OCI-LY7 (cell line): Measurements from ENCODE around the gene LIPK. TPM values are rescaled to one million over a fixed set of nuclear protein-coding genes. Genes with fewer than 3 reads are reported as not detected.

Experiments
- BruUV-seq: library from RNA; stranded (reverse); fragments of 400-500 nt; replicated peaks from 2 replicates; lab custom pipeline; 2021; lab: Mats Ljungman, UMichigan
- CTCF ChIA-PET: fragments of 300-600 bp; sonication (Branson Sonifier 250); formaldehyde crosslinking; loops from one replicate; lab custom pipeline; 2022; ENCODE audit warnings: antibody characterized with exemption; ENCODE audit not compliant: unreplicated experiment; lab: Charles Lee
- POLR2A ChIA-PET: fragments of 300-600 bp; sonication (Branson Sonifier 250); formaldehyde crosslinking; loops from one replicate; lab custom pipeline; 2022; ENCODE audit warnings: antibody characterized with exemption; lab: Charles Lee
- DNase-seq: peaks from one replicate; pipeline ENCODE4 v3.0.0-alpha.2; 2015; ENCODE audit warnings: low spot score
- H2AFZ ChIP-seq: fragments of 200-600 bp; sonication (generic), shearing (Covaris generic); 2 replicates; pipeline ENCODE4 v1.6.1; 2014; ENCODE audit warnings: mild to moderate bottlenecking, antibody characterized with exemption, low read length, moderate library complexity
- H3K27ac ChIP-seq: fragments of 200-600 bp; sonication (generic); 2 replicates; pipeline ENCODE4 v1.5.1; 2014; ENCODE audit warnings: mixed run types, low read depth, mild to moderate bottlenecking, moderate library complexity, low read length, inconsistent platforms; ENCODE audit not compliant: poor library complexity, severe bottlenecking
- H3K36me3 ChIP-seq: fragments of 200-600 bp; sonication (generic); 2 replicates; pipeline ENCODE4 v1.6.1; 2014; ENCODE audit warnings: mild to moderate bottlenecking, antibody characterized with exemption, low read length, moderate library complexity, mixed read lengths; ENCODE audit not compliant: insufficient read depth
- H3K4me1 ChIP-seq: fragments of 200-600 bp; sonication (generic); 2 replicates; pipeline ENCODE4 v1.5.1; 2014; ENCODE audit warnings: mild to moderate bottlenecking, low read length; ENCODE audit not compliant: insufficient read depth, poor library complexity, severe bottlenecking
- H3K4me2 ChIP-seq: fragments of 200-600 bp; sonication (generic); 2 replicates; pipeline ENCODE4 v1.6.1; 2014; ENCODE audit warnings: mild to moderate bottlenecking, low read length
- H3K4me3 ChIP-seq: fragments of 200-600 bp; sonication (generic); 2 replicates; pipeline ENCODE4 v1.5.1; 2014; ENCODE audit warnings: mild to moderate bottlenecking, low read depth, low read length; ENCODE audit not compliant: poor library complexity, severe bottlenecking
- H3K79me2 ChIP-seq: fragments of 200-600 bp; sonication (generic); 2 replicates; pipeline ENCODE4 v1.6.1; 2016; ENCODE audit warnings: low read depth, mild to moderate bottlenecking, low read length, moderate library complexity, mixed read lengths; ENCODE audit not compliant: insufficient read depth
- H3K9me2 ChIP-seq: fragments of 200-600 bp; sonication (generic); 2 replicates; pipeline ENCODE4 v1.6.1; 2016; ENCODE audit warnings: mild to moderate bottlenecking, low read length, mixed read lengths; ENCODE audit not compliant: insufficient read depth
- H3K9me3 ChIP-seq: fragments of 200-600 bp; sonication (generic); 2 replicates; pipeline ENCODE4 v1.6.1; 2014; ENCODE audit warnings: mild to moderate bottlenecking, mixed run types, low read length, mixed read lengths
- H4K20me1 ChIP-seq: fragments of 200-600 bp; sonication (generic); 2 replicates; pipeline ENCODE4 v1.6.1; 2014; ENCODE audit warnings: mild to moderate bottlenecking, antibody characterized with exemption, low read length, moderate library complexity, mixed read lengths; ENCODE audit not compliant: insufficient read depth
- EZH2phosphoT487 ChIP-seq: fragments of 200-600 bp; sonication (generic); IDR thresholded peaks from 2 replicates; pipeline ENCODE4 v1.6.1; 2018; ENCODE audit warnings: low read depth, borderline replicate concordance, mild to moderate bottlenecking, mixed run types, antibody characterized with exemption, low read length, moderate library complexity, mixed read lengths
- intact Hi-C: fragments of 100-400 bp; cut with micrococcal nuclease; formaldehyde crosslinking; loops from one replicate; pipeline ENCODE4 v1.10.0; 2022; ENCODE audit not compliant: unreplicated experiment
- total RNA-seq, 2 experiments: library from RNA; depleted of rRNA in 1 of 2; stranded (reverse); fragments of >200 nt in 1 of 2; shearing (Covaris generic) in 1 of 2; gene quantifications; 2 replicates each; pipeline ENCODE4 v1.2.3, GENCODE V29; 2014 to 2022
- TF ChIP-seq, protein P1 (sequence below): fragments of 200-600 bp; sonication (generic); conservative IDR thresholded peaks from 2 replicates; pipeline ENCODE4 v1.5.1; 2014; ENCODE audit warnings: mild to moderate bottlenecking, antibody characterized with exemption, low read length, moderate library complexity, mixed read lengths

LIPK gene
- total RNA-seq, 2 experiments from 2014 or later, result not detected

DNA sequence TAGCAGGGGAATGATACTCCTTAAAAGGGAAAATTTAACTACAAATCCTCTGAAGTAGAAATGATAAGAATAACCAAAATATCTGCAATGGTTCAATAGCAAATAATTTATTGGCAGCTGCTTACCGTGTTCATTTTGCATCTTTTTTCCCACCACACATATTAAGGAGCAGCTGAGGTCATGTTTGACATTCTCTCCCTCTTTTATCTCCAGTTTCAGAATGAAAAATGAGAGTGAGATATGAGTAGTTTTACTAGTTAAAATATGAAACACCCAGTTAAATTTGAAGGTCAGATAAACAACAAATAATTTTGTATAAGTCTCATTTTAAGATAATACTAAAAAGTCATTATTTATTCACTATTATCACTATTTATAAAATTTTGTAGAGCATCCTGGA lies 56.9 kb downstream of the LIPK start:
- ChIA-PET CTCF (no interaction called here), POLR2A (no interaction called here)
- H3K4me2 ChIP-seq, result no peak overlapping the region
- TF ChIP-seq EZH2phosphoT487, result no peak
- H3K9me2 ChIP-seq, result no peaks in the 10 kb centered on the region
- no peak for DNase-seq
- no peaks in the 10 kb centered on the region for H3K79me2 ChIP-seq
- H4K20me1 ChIP-seq, result no peaks in the 10 kb centered on the region
- no peak overlapping the region for H2AFZ ChIP-seq
- intact Hi-C loops, result no loop called here
- no peaks in the 10 kb centered on the region for H3K4me1 ChIP-seq
- H3K4me3 ChIP-seq, result no peak overlapping the region
- no peak overlapping the region for H3K27ac ChIP-seq
- BruUV-seq, result no TSS peak
- no peaks in the 10 kb centered on the region for H3K36me3 ChIP-seq
- no peaks in the 10 kb centered on the region for H3K9me3 ChIP-seq

DNA sequence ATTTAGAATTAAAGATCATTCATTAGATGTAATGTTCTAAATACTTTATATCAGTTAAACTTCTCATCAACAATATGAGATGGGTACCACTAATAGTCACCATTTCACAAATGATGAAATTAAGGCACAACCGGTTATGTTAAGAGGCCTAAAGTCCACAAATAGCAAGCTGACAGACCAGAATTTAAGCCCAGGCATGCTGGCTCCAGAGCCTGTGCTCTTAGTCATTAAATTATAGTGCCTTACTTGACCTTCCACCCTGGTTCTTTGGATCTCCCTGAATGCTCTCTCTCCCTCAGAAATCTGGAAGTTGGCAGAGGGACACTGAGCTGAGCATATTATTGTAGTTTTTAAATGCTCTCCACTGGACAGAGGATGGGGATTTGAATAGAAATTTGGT lies 57.4 kb downstream of the LIPK start:
- Histone ChIP-seq H3K4me1 (no peaks in the 10 kb centered on the region), H3K27ac (no peak overlapping the region), H2AFZ (no peak overlapping the region), H3K79me2 (no peaks in the 10 kb centered on the region), H4K20me1 (no peaks in the 10 kb centered on the region), H3K4me2 (no peak overlapping the region), H3K9me2 (no peaks in the 10 kb centered on the region), H3K9me3 (no peaks in the 10 kb centered on the region), H3K36me3 (no peaks in the 10 kb centered on the region), H3K4me3 (no peak overlapping the region)
- intact Hi-C loops, result no loop called here
- ChIA-PET CTCF (no interaction called here), POLR2A (no interaction called here)
- no peak for DNase-seq
- TF ChIP-seq, protein P1, sequence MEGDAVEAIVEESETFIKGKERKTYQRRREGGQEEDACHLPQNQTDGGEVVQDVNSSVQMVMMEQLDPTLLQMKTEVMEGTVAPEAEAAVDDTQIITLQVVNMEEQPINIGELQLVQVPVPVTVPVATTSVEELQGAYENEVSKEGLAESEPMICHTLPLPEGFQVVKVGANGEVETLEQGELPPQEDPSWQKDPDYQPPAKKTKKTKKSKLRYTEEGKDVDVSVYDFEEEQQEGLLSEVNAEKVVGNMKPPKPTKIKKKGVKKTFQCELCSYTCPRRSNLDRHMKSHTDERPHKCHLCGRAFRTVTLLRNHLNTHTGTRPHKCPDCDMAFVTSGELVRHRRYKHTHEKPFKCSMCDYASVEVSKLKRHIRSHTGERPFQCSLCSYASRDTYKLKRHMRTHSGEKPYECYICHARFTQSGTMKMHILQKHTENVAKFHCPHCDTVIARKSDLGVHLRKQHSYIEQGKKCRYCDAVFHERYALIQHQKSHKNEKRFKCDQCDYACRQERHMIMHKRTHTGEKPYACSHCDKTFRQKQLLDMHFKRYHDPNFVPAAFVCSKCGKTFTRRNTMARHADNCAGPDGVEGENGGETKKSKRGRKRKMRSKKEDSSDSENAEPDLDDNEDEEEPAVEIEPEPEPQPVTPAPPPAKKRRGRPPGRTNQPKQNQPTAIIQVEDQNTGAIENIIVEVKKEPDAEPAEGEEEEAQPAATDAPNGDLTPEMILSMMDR, result no peak
- no peak for TF ChIP-seq EZH2phosphoT487
- no TSS peak for BruUV-seq

DNA sequence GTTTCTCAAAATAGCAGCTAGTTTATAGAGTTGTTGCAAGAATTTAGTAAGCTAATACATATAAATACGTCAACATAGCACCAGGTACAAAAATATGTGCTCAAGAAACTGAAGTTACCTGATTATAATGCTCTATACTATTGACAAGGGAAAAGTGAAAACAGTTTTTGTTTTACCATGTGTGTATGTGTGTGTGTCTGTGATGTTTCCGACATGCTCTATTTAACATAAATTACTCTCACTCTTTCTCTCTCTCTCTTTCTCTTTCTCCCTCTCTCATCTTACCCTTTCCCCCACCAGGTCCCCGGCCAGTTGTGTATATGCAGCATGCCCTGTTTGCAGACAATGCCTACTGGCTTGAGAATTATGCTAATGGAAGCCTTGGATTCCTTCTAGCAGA lies 58.1 kb downstream of the LIPK start:
- ChIA-PET POLR2A (interaction anchor here (1.1 kb wide), 1 partner anchor 11 kb away, joined by 3 read pairs; no protein-coding TSS in a partner anchor), CTCF (no interaction called here)
- intact Hi-C loops, result no loop called here
- Histone ChIP-seq H3K4me1 (no peaks in the 10 kb centered on the region), H3K36me3 (no peaks in the 10 kb centered on the region), H3K9me3 (no peaks in the 10 kb centered on the region), H3K4me2 (no peak overlapping the region), H3K4me3 (no peak overlapping the region), H2AFZ (no peak overlapping the region), H3K27ac (no peak overlapping the region), H3K79me2 (no peaks in the 10 kb centered on the region), H3K9me2 (no peaks in the 10 kb centered on the region), H4K20me1 (no peaks in the 10 kb centered on the region)
- BruUV-seq, result no TSS peak
- no peak for DNase-seq
- TF ChIP-seq, protein P1, result no peak
- TF ChIP-seq EZH2phosphoT487, result no peak
